HG02870 (cell line): Measurements from ENCODE around the gene ERBB2.

Experiments used
- ATAC-seq: cut with Tn5 transposase; IDR thresholded peaks from one replicate; pipeline ENCODE4 v1.9.1; 2021; ENCODE audit warnings: mild to moderate bottlenecking, moderate library complexity; ENCODE audit not compliant: unreplicated experiment

Gene ERBB2

DNA sequence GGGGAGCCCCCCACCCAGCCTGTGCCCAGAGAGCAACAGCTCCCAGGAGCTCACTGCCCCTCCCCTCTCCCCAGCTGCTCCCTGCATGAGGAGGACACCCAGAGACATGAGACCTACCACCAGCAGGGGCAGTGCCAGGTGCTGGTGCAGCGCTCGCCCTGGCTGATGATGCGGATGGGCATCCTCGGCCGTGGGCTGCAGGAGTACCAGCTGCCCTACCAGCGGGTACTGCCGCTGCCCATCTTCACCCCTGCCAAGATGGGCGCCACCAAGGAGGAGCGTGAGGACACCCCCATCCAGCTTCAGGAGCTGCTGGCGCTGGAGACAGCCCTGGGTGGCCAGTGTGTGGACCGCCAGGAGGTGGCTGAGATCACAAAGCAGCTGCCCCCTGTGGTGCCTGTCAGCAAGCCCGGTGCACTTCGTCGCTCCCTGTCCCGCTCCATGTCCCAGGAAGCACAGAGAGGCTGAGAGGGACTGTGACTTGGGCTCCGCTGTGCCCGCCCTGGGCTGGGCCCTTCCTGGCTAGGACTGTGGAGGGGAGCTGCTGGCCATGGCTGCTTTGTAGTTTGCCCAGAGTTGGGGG, 34.1 kb upstream of the ERBB2 start:
- no peak for ATAC-seq

DNA sequence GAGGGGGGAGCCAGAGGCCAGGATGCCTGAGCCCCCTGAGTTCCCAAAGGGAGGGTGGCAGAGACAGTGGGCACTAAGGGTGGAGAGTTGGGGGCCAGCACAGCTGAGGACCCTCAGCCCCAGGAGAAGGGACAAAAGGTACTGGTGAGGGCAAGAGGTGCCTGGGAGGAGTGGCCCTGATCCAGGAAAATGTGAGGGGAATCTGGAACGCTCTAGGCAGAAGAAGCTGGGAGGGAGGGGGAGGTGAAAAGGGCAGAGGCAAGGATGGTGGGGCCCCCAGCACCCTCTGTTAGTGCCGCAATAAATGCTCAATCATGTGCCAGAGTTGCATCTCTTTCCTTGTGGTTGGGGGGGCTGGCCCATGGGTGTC, 33.6 kb upstream of the ERBB2 start:
- ATAC-seq: no peak

DNA sequence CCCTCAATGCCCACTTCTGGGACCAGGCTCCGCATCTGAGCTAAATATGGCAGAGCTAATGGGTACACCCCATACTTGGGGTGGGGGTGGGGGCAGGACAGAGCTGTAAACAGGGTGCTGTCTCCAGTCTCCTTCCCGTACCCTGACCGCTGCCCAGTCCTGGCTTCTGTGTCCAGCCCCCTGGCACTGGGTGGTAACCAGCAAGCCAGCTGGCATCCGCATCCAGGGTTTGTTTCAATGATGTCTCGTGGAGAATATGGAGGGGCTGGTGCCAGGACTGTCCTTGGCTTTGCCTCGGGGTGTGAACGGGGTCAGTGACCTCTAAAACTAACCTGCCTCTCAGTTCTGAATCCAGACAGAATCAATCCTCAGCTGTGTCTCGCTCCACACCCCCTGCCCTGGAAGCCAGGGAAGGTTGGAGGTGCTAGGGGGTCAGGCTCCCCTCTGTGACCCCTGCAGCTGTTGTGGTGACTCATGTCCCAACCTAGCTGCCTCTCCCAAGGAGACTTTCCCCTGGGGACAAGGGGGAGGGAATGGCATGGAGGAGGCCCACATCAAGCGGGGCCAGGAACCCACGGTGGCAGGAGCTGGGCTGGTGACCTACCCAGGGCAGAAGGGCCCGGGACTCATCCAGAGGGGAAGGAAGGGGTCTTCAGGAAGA, 33.1 kb upstream of the ERBB2 start:
- ATAC-seq: no peak

DNA sequence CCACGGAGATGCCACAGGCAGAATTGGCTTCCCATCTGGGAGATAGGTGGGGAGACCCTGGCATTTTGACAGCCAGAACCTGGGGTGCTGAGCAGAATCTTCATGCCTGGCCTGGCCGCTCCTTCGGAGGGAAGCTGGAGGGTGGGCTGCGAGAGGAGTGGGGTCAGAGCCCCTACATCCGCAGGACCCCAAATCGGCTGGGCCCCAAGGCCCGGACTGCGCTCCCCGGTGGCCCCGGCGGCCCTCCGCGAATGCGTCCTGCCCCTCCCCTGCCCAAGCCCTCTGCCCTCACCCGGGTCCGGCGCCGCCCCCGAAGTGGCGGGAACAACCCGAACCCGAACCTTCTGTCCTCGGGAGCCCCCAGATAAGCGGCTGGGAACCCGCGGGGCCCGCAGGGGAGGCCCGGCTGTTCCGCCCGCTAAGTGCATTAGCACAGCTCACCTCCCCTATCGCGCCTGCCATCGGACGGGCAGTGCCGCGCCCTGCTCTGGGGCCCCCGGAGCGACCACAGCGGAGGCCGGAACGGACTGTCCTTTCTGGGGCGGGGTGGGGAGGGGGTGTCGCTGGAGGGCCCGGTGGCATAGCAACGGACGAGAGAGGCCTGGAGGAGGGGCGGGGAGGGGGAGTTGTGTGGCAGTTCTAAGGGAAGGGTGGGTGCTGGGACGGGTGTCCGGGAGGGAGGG, 32.5 kb upstream of the ERBB2 start:
- ATAC-seq: no peak

DNA sequence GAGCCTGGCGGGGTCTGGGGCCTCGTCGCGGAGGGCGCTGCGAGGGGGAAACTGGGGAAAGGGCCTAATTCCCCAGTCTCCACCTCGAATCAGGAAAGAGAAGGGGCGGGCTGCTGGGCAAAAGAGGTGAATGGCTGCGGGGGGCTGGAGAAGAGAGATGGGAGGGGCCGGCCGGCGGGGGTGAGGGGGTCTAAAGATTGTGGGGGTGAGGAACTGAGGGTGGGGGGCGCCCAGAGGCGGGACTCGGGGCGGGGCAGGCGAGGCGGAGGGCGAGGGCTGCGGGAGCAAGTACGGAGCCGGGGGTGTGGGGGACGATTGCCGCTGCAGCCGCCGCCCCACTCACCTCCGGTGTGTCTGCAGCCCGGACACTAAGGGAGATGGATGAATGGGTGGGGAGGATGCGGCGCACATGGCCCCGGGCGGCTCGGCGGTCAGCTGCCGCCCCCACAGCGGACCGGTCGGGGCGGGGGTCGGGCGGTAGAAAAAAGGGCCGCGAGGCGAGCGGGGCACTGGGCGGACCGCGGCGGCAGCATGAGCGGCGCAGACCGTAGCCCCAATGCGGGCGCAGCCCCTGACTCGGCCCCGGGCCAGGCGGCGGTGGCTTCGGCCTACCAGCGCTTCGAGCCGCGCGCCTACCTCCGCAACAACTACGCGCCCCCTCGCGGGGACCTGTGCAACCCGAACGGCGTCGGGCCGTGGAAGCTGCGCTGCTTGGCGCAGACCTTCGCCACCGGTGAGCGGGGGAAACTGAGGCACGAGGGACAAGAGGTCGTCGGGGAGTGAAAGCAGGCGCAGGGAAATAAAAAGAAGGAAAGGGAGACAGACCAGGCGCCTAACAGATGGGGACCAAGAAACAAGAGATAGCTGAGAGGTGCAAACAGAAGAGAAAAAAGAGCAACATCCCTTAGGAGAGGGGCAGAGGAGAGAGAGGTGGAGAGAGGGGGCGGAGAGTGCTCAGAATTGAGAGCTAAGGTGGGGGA, 31.6 kb upstream of the ERBB2 start, which contains the start of gene PNMT:
TSS of gene PNMT (plus strand) at position 509 of the 980 bp plus-strand sequence. CDS start at position 532, 23 bp downstream.
- ATAC-seq: peak; percentile 47

DNA sequence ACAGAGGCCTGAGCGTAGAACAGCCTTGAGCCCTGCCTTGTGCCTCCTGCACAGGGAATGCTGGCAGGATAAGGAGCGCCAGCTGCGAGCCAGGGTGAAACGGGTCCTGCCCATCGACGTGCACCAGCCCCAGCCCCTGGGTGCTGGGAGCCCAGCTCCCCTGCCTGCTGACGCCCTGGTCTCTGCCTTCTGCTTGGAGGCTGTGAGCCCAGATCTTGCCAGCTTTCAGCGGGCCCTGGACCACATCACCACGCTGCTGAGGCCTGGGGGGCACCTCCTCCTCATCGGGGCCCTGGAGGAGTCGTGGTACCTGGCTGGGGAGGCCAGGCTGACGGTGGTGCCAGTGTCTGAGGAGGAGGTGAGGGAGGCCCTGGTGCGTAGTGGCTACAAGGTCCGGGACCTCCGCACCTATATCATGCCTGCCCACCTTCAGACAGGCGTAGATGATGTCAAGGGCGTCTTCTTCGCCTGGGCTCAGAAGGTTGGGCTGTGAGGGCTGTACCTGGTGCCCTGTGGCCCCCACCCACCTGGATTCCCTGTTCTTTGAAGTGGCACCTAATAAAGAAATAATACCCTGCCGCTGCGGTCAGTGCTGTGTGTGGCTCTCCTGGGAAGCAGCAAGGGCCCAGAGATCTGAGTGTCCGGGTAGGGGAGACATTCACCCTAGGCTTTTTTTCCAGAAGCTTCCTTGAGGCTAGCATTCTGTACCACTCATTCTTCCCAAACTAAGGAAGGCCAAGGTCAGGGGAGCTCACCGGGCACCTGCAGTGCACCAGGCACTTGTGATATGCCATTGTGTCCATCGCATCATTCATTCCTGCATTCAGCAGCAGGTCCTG, 29.7 kb upstream of the ERBB2 start:
- ATAC-seq: no peak

DNA sequence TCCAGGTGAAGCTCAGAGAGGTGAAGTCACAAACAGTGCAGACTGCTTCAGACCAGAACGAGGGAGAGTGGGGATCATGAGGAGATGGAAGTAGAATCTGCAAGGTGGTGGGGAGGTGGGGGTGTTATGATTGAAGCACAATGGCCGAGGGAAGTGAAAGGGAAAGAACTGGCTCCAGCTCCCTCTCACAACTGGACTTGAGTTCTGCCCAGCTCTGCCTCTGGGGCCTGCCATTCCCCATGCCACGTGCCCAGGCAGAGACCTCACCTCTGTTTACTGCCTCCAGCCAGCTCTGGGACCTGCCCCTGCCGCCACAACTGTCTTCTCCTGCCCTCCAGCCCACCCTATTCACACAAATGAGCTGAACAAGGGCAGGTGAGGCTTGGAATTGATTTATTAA, 29.1 kb upstream of the ERBB2 start:
- ATAC-seq: no peak

DNA sequence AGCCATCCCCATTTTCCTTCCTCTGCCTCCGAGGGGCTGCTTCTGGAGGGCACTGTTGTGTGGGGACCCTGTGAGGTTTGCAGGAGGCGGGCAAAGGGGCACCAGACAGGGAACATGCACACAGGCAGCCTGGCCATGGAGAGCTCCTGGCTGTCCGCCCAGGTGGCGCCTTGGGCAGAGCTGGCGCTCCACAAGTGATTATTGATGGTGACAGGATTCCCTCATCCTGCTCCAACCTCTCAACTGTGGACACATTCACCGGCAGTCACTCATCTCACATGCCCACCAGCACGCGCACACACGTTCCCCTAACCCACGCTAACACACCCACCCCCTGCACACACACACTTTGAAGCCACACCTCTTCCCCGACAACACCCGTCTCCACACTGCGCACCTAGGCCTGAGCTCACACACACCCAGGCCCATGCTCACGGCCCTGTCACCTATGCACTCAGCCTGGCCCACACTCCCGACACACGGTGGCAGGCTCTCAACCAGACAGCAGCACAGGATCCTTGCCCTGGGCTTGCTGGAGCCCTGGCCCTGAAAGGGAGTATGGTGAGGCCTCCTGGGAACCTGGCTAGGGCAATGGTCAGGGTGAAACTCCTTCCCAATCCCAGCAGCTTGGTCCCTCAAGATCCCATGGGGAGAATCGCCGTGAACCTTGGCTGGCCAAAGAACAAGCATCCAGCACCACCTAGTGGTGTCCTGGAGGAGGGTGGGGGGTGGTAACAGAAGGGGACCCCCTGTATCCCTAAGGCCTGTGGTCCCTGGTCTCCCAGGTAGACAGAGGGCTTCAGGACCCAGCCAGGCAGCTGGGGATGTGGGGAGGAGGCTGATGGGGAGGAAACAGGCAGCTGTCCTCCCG, 28.0 kb upstream of the ERBB2 start:
- no peak for ATAC-seq

DNA sequence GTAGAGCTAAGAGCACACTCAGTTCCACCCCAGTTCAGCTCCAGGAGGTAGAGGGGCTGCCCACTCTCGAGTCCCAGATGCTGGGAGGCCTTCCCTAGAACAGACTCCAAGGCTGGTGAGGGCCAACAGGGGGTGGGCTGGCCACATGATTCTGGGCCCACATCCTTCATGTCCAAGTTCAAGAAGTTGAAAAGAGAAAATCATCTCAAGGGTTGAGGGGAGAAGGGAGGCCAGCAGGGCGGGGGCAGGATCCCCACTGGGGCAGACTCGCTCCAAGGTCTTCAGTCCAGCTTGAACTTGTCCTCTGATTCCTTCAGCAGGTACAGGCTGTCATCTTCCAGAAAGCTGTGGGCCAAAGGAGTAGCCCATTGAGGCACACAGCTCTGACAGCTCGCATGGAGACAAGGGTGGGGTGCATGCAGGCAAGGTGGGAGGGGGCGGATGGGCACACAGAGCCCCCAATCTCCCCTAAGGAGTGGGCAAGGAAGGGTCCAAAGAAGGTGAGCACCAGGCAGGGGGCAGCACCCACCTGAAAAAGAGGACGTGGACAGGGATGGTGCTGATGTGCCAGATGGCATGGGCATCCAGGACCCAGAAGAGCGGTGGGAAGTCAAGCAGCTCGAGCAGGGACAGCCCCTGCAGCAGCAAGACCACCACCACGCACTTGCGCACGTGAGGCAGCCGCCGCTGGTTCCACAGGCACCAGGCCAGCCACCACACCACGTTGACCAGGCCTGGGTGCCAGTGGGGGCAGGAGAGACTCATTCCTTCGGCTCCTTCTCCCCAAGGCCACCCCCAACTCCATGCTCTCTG, 27.1 kb upstream of the ERBB2 start:
- no peak for ATAC-seq

DNA sequence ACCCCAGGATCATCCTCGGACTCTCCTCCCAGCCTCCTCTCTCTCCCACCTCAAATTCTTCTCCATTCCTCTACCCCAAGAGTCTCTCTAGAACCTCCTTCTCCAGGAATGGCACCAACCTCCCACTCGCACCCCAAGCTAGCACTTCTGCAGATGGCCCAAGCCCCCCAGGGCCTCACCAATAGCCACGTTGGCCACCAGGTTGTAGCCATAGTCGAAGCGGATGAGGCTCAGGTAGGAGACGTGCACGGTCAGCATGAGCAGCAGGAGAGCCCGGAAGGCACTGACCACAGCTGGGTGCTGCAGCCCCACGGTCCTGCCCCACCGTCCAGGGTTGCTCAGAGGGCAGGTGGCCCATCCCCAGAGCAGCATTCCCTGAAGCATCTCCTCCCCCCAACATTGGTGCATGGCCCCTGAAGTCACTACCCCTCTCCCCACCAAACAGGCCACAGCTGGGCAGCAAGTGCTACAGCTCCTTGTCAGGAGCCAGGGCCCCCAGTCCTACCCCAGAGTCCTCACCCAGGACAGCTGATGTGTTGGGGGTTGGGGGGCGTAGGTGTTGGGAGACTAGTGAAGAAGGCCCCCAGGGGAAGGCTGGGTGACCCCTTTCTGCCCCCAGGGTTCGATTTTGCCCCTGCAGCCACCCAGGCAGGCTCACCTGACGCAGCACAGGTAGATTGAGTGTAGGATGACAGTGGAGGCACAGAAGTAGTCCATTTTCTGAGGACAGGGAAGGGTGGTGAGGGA, 26.4 kb upstream of the ERBB2 start:
- no peak for ATAC-seq

DNA sequence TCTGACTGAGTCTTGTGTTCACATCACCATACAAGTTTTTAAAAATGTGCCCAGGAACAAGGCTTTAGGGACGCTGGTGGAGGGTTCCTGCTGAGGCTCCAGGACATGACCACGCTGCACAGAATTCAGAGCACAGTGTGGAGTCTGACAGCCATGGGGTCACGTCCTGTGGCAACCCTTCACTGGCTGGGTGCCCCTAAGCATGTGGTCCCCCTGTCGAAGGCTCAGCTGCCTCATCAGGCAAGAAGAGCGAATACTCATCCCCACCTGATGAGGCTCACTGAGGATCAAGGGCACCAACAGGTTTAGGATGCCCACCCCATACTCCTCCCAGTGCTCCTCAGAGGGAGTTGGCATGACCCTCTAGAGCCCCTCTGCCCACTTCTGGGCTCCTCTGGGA, 25.7 kb upstream of the ERBB2 start:
- no peak for ATAC-seq

DNA sequence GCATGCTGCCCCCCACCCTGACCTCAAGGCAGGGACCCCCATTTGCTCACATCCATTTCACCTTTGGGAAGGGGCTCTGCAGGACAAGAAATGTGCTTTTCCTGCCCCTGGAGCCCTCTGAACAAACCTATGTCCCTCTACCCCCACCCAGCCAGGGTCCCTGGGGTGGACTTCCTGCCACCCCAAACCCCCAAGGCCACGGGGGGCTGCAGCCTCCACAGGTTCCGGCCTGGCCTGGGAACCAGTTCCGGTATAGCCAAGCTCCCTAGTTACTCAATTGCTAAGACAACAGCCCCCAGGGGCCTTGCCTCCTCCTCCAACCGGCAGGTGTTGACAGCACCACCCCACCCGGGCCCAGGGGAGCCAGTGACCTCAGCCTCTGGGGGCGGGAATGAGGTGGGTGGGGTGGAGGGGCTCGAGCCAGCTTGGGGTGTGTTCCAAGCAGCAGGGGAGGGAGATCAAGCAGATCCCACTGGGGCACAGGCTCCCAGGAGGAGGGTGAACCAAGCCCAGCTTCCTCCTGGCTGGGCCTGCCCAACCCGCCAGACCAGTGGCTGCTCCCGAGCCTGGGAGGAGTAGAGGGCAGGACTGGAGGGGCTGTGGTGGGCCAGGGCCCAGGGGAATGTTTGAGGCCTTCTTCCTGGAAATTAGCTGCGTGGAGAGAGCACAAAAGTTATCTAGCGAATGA, 25.0 kb upstream of the ERBB2 start:
- no peak for ATAC-seq

DNA sequence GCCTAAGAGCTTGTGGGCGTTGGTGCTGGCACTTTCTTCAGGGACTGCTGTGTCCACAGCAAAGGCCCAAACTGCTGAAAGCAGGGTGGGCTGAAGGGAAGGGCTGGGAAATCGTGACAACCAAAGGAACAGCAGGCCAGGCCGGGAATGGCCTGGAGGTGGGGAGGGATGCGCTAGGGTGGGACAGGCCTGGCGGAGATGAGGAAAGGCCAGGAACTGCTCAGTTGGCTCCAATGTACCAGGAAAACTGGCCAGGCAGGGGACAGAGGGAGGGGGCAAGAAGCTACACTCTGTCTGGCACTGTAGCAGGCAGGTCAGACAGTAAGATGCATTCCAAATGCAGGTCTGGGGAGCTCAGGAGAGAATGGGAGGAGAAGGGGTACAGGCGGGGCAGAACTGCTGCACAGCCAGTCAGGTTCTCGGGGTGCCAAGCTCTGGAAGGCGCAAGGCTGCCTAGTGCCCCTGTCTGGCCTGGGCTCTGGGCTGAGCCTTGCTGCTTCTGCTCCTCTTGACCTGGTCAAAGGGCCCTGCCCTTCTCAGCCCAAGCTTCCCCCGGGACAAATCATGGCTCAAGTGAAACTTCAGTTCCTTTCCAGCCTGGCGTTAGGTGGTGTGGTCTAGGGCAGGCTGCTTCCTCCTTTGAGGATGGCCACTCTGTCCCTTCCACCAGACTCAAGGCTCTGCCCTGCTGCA, 24.3 kb upstream of the ERBB2 start:
- ATAC-seq: no peak

DNA sequence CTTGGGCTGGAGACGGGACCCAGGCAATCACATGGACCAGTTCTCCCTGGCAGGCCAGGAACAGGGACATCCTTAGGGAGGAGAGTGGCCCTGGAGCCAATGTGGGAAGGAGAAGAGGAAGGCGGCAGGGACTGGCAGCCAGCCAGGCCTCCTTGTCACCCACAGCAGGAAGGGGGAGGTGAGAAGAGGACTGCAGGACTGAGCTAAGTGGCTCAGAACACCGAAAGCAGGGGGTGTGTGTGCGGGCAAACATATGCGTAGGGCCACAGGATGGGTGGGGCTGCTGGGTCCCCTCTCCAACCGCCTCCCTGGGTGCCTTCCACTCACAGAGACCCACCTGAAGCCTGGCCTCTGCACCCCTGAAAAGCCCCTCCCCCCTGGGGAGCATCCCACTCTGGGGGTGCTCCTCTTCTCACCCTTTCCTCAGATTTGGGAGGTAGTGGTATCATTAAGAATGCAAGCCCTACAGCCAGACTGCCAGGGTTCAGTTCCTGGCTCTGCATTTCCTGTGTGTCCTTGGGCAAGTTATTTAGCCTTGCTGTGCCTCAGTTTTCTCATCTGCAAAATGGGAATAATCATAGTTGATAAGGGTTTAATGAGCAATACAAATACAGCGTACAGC, 23.6 kb upstream of the ERBB2 start:
- no peak for ATAC-seq

DNA sequence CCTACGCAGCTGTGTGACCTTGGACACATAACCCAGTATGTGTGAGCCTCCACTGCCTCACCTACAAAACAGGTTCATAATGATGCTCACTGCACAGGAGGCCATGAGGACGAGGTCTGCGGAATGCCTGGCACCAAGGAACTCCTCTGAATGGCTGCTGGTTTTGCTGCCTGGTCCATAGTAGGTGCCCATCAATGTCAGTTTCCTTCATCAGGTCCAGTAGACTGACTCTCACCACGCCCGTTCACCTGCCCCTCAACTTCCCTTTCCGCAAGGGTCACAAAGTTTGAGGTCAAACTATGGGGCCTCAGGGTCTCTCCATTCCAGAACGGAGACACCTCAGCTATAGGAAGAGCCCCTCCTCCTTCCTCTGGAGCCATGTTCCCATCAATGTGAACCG, 22.8 kb upstream of the ERBB2 start:
- ATAC-seq: no peak
